ENCODE data around the gene ABCC6. TPM values are rescaled to one million over a fixed set of nuclear protein-coding genes. Genes with fewer than 3 reads are reported as not detected.

Gene ABCC6
- polyA plus RNA-seq, 1 experiment = 1.2 TPM

- ChIA-PET CTCF (no interaction called here), POLR2A (no interaction called here)
- no peaks in the 10 kb centered on the region for H3K27me3 ChIP-seq (ENCODE audit: control insufficient read depth, insufficient read depth, low read length)
- no peak for TF ChIP-seq CTCF (IDR thresholded peaks at IDR 0.05; ENCODE audit: insufficient read depth, low read depth, low read length)
- H3K4me3 ChIP-seq (ENCODE audit: low read depth, low read length) = no peak overlapping the region
- no peak for DNase-seq (ENCODE audit: low read depth)
- peaks cover 35% of the 10 kb centered on the region for H3K36me3 ChIP-seq (ENCODE audit: control insufficient read depth, insufficient read depth, low read length)
These were observed 102.0 kb downstream of the ABCC6 start for GRCh38 chr16:16121185-16121727.

GRCh38 chr16:16120382-16121184 lies 102.7 kb downstream of the ABCC6 start:
- H3K27me3 ChIP-seq (ENCODE audit: control insufficient read depth, insufficient read depth, low read length) = no peaks in the 10 kb centered on the region
- ChIA-PET CTCF (interaction anchor here (1.4 kb wide), 1 partner anchor 12 kb away, joined by 3 read pairs; no protein-coding TSS in a partner anchor), POLR2A (no interaction called here)
- no peak overlapping the region for H3K4me3 ChIP-seq (ENCODE audit: low read depth, low read length)
- no peak for TF ChIP-seq CTCF (IDR thresholded peaks at IDR 0.05; ENCODE audit: insufficient read depth, low read depth, low read length)
- peaks cover 35% of the 10 kb centered on the region for H3K36me3 ChIP-seq (ENCODE audit: control insufficient read depth, insufficient read depth, low read length)
- no peak for DNase-seq (ENCODE audit: low read depth)

- TF ChIP-seq CTCF (IDR thresholded peaks at IDR 0.05; ENCODE audit: insufficient read depth, low read depth, low read length) = no peak
- DNase-seq (ENCODE audit: low read depth) = no peak
- Histone ChIP-seq H3K27me3 (ENCODE audit: control insufficient read depth, insufficient read depth, low read length) (no peaks in the 10 kb centered on the region), H3K4me3 (ENCODE audit: low read depth, low read length) (no peak overlapping the region), H3K36me3 (ENCODE audit: control insufficient read depth, insufficient read depth, low read length) (peaks cover 34% of the 10 kb centered on the region)
- CTCF ChIA-PET = interaction anchor here (0.7 to 1.4 kb wide), 2 partner anchors 11 to 356 kb away, joined by 3 read pairs; no protein-coding TSS in a partner anchor
- POLR2A ChIA-PET = no interaction called here
These were observed 103.3 kb downstream of the ABCC6 start for GRCh38 chr16:16120044-16120381.

- ChIA-PET CTCF (interaction anchor here (0.9 to 1.3 kb wide), 2 partner anchors 8 to 10 kb away, joined by 3 to 5 read pairs; no protein-coding TSS in a partner anchor), POLR2A (no interaction called here)
- no peak for DNase-seq (ENCODE audit: low read depth)
- Histone ChIP-seq H3K4me3 (ENCODE audit: low read depth, low read length) (no peak overlapping the region), H3K27me3 (ENCODE audit: control insufficient read depth, insufficient read depth, low read length) (no peaks in the 10 kb centered on the region), H3K36me3 (ENCODE audit: control insufficient read depth, insufficient read depth, low read length) (peaks cover 33% of the 10 kb centered on the region)
- TF ChIP-seq CTCF (IDR thresholded peaks at IDR 0.05; ENCODE audit: insufficient read depth, low read depth, low read length) = no peak
These were observed 105.0 kb downstream of the ABCC6 start for GRCh38 chr16:16118337-16118736.

- ChIA-PET POLR2A (no interaction called here), CTCF (no interaction called here)
- Histone ChIP-seq H3K4me3 (ENCODE audit: low read depth, low read length) (no peak overlapping the region), H3K36me3 (ENCODE audit: control insufficient read depth, insufficient read depth, low read length) (peaks cover 34% of the 10 kb centered on the region), H3K27me3 (ENCODE audit: control insufficient read depth, insufficient read depth, low read length) (no peaks in the 10 kb centered on the region)
- no peak for TF ChIP-seq CTCF (IDR thresholded peaks at IDR 0.05; ENCODE audit: insufficient read depth, low read depth, low read length)
- DNase-seq (ENCODE audit: low read depth) = no peak
These were observed 106.5 kb downstream of the ABCC6 start for GRCh38 chr16:16116841-16117240.

Data from BJ (cell line).